GM23248 (cell line): Measurements from ENCODE around the gene INO80B.

ENCODE experiments used
- EZH2 ChIP-seq: fragments of 200-600 bp; sonication (generic); IDR thresholded peaks from 2 replicates; pipeline ENCODE4 v1.6.1; 2018; ENCODE audit warnings: antibody characterized with exemption, mild to moderate bottlenecking; ENCODE audit not compliant: insufficient read depth, poor library complexity, severe bottlenecking
- EZH2phosphoT487 ChIP-seq: fragments of 200-600 bp; sonication (generic); IDR thresholded peaks from 2 replicates; pipeline ENCODE4 v1.6.1; 2018; ENCODE audit warnings: antibody characterized with exemption, moderate library complexity, mild to moderate bottlenecking, low read depth; ENCODE audit not compliant: insufficient read depth

DNA sequence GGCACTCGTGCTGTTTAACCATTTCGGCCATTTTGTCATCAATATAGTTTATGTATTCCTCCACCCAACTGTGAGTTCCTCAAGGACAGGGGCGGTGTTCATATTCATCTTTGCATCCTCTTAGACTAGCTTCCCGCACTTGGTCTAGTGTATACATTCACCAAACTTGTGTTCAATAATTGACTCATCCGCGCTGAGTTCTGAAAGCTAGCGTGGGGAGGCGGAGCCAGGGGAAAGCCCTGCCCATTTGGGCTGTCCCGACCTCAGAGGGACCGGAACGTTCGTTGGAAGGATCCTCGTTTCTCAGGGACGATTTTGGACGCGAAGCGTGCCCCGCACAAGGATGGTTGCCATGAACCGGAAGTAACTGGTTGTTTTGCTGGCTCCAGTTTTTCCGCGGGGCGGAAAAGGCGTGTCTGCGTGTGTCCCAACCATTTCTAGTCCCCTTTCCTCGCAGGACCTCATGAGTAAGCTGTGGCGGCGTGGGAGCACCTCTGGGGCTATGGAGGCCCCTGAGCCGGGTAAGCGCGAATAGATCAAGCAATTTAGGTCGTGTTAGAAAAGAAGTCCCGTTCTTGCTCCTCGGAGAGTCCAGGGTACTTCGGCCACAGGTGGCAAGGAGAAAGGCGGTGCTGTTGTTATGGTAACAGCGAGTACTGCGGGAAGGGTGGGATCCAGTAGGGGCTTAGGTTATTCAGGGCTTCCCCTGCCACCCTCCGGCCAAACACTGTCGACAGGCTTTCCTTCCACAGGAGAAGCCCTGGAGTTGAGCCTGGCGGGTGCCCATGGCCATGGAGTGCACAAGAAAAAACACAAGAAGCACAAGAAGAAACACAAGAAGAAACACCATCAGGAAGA is at the start of gene INO80B:
- TF ChIP-seq EZH2 (no peak), EZH2phosphoT487 (no peak)
